ENCODE results near the gene PPIG.

DNA sequence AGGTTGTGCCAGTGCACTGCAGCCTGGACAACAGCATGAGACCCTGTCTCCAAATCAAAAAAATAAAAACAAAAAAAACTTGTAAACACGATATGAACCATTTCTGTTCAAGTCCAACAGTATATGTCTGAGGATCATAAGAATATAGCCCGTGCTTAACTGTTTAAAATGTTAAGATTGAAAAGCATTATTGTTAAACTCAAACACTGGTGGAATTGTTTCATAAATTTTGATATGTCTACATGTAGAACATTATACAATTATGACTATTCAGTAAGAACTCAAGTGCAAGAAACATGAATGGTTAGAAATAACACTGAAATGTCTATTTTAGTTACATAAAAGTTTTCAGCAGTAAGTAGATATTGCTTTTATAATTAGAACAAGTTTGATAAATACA is 29.7 kb downstream of the PPIG start:
- TF ChIP-seq, protein P1, sequence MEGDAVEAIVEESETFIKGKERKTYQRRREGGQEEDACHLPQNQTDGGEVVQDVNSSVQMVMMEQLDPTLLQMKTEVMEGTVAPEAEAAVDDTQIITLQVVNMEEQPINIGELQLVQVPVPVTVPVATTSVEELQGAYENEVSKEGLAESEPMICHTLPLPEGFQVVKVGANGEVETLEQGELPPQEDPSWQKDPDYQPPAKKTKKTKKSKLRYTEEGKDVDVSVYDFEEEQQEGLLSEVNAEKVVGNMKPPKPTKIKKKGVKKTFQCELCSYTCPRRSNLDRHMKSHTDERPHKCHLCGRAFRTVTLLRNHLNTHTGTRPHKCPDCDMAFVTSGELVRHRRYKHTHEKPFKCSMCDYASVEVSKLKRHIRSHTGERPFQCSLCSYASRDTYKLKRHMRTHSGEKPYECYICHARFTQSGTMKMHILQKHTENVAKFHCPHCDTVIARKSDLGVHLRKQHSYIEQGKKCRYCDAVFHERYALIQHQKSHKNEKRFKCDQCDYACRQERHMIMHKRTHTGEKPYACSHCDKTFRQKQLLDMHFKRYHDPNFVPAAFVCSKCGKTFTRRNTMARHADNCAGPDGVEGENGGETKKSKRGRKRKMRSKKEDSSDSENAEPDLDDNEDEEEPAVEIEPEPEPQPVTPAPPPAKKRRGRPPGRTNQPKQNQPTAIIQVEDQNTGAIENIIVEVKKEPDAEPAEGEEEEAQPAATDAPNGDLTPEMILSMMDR (IDR thresholded peaks at IDR 0.05; ENCODE audit: borderline replicate concordance, extremely low read depth, low read length, poor library complexity, severe bottlenecking): no peak
- no peak for TF ChIP-seq EZH2 (IDR thresholded peaks at IDR 0.05; ENCODE audit: borderline replicate concordance, low read depth, low read length, severe bottlenecking)
